Measurements from ENCODE around the gene ANKRD34B. TPM values are rescaled to one million over a fixed set of nuclear protein-coding genes. Genes with fewer than 3 reads are reported as not detected.

Gene ANKRD34B
- polyA plus RNA-seq, 2 of the 4 experiments (the other 2 are of a cell fraction) = 0.01 TPM

- TF ChIP-seq NPAS2 (CRISPR knock-in tag; IDR thresholded peaks at IDR 0.05; ENCODE audit: borderline replicate concordance) (no peak), CBX8 (IDR thresholded peaks at IDR 0.05) (no peak), NR3C1 (IDR thresholded peaks at IDR 0.05) (no peak), MAX (IDR thresholded peaks at IDR 0.05) (no peak), MAZ (IDR thresholded peaks at IDR 0.05; ENCODE audit: borderline replicate concordance, low read depth, low read length) (no peak), CEBPB (IDR thresholded peaks at IDR 0.05) (no peak), ZC3H11A (IDR thresholded peaks at IDR 0.05) (no peak), RAD21 (conservative IDR thresholded peaks at IDR 0.05 in 1 of 2, IDR thresholded peaks at IDR 0.05 in 1 of 2) (no peak)
- TF ChIP-seq, protein P1, sequence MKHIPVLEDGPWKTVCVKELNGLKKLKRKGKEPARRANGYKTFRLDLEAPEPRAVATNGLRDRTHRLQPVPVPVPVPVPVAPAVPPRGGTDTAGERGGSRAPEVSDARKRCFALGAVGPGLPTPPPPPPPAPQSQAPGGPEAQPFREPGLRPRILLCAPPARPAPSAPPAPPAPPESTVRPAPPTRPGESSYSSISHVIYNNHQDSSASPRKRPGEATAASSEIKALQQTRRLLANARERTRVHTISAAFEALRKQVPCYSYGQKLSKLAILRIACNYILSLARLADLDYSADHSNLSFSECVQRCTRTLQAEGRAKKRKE (CRISPR knock-in tag; IDR thresholded peaks at IDR 0.05; ENCODE audit: low read depth) = no peak
- FAIRE-seq (no peak), ATAC-seq (peak in 1 of 2 experiments; percentile 24; a peak in 1 of 6 replicates), DNase-seq (ENCODE audit: low read depth in 1 of 2, low spot score in 1 of 2) (no peak)
- Histone ChIP-seq H3K9me3 (no peaks in the 10 kb centered on the region), H3K27ac (no peak overlapping the region), H3K4me3 (no peak overlapping the region), H3K4me1 (no peaks in the 10 kb centered on the region), H3K4me2 (no peak overlapping the region)
- ChIA-PET CTCF (no interaction called here), POLR2A (no interaction called here)
- WGBS (ENCODE audit: missing lambda C conversion rate) = 69% methylated on average over 2 of the region's 2 CpGs
These were observed 22.7 kb upstream of the ANKRD34B start for GRCh38 chr5:80592761-80593160.

DNA sequence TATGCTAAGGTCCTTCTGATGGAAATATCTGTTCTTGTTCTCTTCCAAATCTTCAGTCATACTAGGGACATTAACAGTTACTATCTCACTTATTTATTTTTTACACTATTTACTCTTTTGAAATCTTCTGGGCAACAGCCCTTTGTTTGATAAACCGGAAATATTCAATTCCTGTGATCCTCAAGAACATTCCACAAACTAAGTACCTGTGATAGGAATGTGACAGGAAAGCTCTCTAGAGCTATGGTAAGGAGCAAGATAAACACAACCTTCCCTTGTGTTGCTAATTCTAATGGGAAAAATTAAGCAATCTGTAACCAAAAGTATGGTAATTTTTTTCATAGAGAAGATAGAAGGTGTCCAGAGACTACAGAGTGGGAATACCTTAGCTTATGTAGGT is 22.0 kb upstream of the ANKRD34B start:
- H3K4me1 ChIP-seq = no peaks in the 10 kb centered on the region
- H3K9me3 ChIP-seq = no peaks in the 10 kb centered on the region
- FAIRE-seq = no peak
- no peak overlapping the region for H3K4me3 ChIP-seq
- no peak for ATAC-seq
- no peak for DNase-seq (ENCODE audit: low read depth in 1 of 2, low spot score in 1 of 2)
- TF ChIP-seq TFCP2L1 (CRISPR knock-in tag; IDR thresholded peaks at IDR 0.05) (no peak), POLR2A (IDR thresholded peaks at IDR 0.05; ENCODE audit: low read length) (no peak), HMGXB4 (CRISPR knock-in tag; IDR thresholded peaks at IDR 0.05; ENCODE audit: borderline replicate concordance) (no peak), EHF (CRISPR knock-in tag; IDR thresholded peaks at IDR 0.05) (no peak), POLR2AphosphoS2 (conservative IDR thresholded peaks at IDR 0.05; ENCODE audit: low read length) (no peak), GATA3 (IDR thresholded peaks at IDR 0.05; ENCODE audit: borderline replicate concordance) (no peak), ZNF302 (CRISPR knock-in tag; IDR thresholded peaks at IDR 0.05) (no peak)
- TF ChIP-seq, protein P2, sequence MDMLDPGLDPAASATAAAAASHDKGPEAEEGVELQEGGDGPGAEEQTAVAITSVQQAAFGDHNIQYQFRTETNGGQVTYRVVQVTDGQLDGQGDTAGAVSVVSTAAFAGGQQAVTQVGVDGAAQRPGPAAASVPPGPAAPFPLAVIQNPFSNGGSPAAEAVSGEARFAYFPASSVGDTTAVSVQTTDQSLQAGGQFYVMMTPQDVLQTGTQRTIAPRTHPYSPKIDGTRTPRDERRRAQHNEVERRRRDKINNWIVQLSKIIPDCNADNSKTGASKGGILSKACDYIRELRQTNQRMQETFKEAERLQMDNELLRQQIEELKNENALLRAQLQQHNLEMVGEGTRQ (IDR thresholded peaks at IDR 0.05) = no peak
- TF ChIP-seq, protein P1 (CRISPR knock-in tag; IDR thresholded peaks at IDR 0.05; ENCODE audit: low read depth) = no peak
- TF ChIP-seq, protein P3, sequence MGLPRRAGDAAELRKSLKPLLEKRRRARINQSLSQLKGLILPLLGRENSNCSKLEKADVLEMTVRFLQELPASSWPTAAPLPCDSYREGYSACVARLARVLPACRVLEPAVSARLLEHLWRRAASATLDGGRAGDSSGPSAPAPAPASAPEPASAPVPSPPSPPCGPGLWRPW (IDR thresholded peaks at IDR 0.05) = no peak
- H3K4me2 ChIP-seq = no peak overlapping the region
- 42% methylated on average over 1 of the region's 1 CpG for WGBS (ENCODE audit: missing lambda C conversion rate)
- H3K27ac ChIP-seq = no peak overlapping the region
- ChIA-PET POLR2A (no interaction called here), CTCF (no interaction called here)

DNA sequence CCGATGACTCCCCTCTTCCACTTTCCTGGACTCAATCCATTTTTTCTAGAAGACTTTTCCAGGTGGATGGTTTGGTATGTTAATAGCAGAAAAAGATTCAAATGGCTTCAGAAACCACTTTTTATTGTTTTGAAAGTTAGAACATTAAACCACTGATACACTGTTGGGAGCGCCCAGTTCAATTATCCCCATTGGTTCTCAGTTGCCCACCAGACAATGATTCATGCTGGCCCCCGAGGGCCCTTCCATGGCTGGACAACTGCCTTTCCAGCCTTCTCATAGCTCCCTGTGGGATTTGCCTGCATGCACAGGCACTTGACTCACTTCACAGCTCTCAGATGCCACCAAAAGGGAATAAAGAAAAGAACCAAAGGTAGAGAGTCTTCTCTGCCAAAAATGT is 21.3 kb upstream of the ANKRD34B start:
- 86% methylated on average over 3 of the region's 3 CpGs for WGBS (ENCODE audit: missing lambda C conversion rate)
- no peak for ATAC-seq
- no peak overlapping the region for H3K27ac ChIP-seq
- H3K4me1 ChIP-seq = no peaks in the 10 kb centered on the region
- TF ChIP-seq RFX5 (IDR thresholded peaks at IDR 0.05) (no peak), PBX3 (IDR thresholded peaks at IDR 0.05) (no peak), TFCP2L1 (CRISPR knock-in tag; IDR thresholded peaks at IDR 0.05) (no peak), GATA3 (IDR thresholded peaks at IDR 0.05; ENCODE audit: borderline replicate concordance) (no peak), MAFK (IDR thresholded peaks at IDR 0.05; ENCODE audit: partially characterized antibody) (no peak), ZSCAN20 (CRISPR knock-in tag; IDR thresholded peaks at IDR 0.05) (no peak), NPAS2 (CRISPR knock-in tag; IDR thresholded peaks at IDR 0.05; ENCODE audit: borderline replicate concordance) (no peak), POLR2AphosphoS2 (conservative IDR thresholded peaks at IDR 0.05; ENCODE audit: low read length) (no peak)
- TF ChIP-seq, protein P4, sequence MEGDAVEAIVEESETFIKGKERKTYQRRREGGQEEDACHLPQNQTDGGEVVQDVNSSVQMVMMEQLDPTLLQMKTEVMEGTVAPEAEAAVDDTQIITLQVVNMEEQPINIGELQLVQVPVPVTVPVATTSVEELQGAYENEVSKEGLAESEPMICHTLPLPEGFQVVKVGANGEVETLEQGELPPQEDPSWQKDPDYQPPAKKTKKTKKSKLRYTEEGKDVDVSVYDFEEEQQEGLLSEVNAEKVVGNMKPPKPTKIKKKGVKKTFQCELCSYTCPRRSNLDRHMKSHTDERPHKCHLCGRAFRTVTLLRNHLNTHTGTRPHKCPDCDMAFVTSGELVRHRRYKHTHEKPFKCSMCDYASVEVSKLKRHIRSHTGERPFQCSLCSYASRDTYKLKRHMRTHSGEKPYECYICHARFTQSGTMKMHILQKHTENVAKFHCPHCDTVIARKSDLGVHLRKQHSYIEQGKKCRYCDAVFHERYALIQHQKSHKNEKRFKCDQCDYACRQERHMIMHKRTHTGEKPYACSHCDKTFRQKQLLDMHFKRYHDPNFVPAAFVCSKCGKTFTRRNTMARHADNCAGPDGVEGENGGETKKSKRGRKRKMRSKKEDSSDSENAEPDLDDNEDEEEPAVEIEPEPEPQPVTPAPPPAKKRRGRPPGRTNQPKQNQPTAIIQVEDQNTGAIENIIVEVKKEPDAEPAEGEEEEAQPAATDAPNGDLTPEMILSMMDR (IDR thresholded peaks at IDR 0.05) = no peak
- POLR2A ChIA-PET = no interaction called here
- H3K4me3 ChIP-seq = no peak overlapping the region
- H3K4me2 ChIP-seq = no peak overlapping the region
- no peak for DNase-seq (ENCODE audit: low read depth in 1 of 2, low spot score in 1 of 2)
- no peak for FAIRE-seq
- H3K9me3 ChIP-seq = no peaks in the 10 kb centered on the region
- CTCF ChIA-PET = no interaction called here
